ENCODE measurements around the gene PANX1.

The PANX1 gene

GRCh38 chr11:94147433-94147845, 18.8 kb downstream of the PANX1 start:
- no peak for TF ChIP-seq CTCF (IDR thresholded peaks at IDR 0.05; ENCODE audit: low read depth, low read length, missing control alignments)
- no peak overlapping the region for H3K4me3 ChIP-seq (replicated peaks; ENCODE audit: low read depth, low read length)
- no peak for DNase-seq (ENCODE audit: extremely low read depth, low read depth)

GRCh38 chr11:94148189-94148588, 19.5 kb downstream of the PANX1 start:
- H3K4me3 ChIP-seq (replicated peaks; ENCODE audit: low read depth, low read length): no peak overlapping the region
- no peak for DNase-seq (ENCODE audit: extremely low read depth, low read depth)
- TF ChIP-seq CTCF (IDR thresholded peaks at IDR 0.05; ENCODE audit: low read depth, low read length, missing control alignments): no peak

- no peak overlapping the region for H3K4me3 ChIP-seq (replicated peaks; ENCODE audit: low read depth, low read length)
- no peak for TF ChIP-seq CTCF (IDR thresholded peaks at IDR 0.05; ENCODE audit: low read depth, low read length, missing control alignments)
- peak; percentile 38 for DNase-seq (ENCODE audit: extremely low read depth, low read depth)
Measured at GRCh38 chr11:94149431-94150017, 20.9 kb downstream of the PANX1 start.

GRCh38 chr11:94150056-94150455, 21.4 kb downstream of the PANX1 start:
- H3K4me3 ChIP-seq (replicated peaks; ENCODE audit: low read depth, low read length): no peak overlapping the region
- no peak for DNase-seq (ENCODE audit: extremely low read depth, low read depth)
- TF ChIP-seq CTCF (IDR thresholded peaks at IDR 0.05; ENCODE audit: low read depth, low read length, missing control alignments): no peak

GRCh38 chr11:94150704-94151685, 22.4 kb downstream of the PANX1 start:
- no peak for DNase-seq (ENCODE audit: extremely low read depth, low read depth)
- no peak for TF ChIP-seq CTCF (IDR thresholded peaks at IDR 0.05; ENCODE audit: low read depth, low read length, missing control alignments)
- no peak overlapping the region for H3K4me3 ChIP-seq (replicated peaks; ENCODE audit: low read depth, low read length)

GRCh38 chr11:94151903-94152677, 23.4 kb downstream of the PANX1 start:
- 0 out of 2 replicates have a peak overlapping the region, but pooled peaks have one; percentile 9 for H3K4me3 ChIP-seq (replicated peaks; ENCODE audit: low read depth, low read length)
- TF ChIP-seq CTCF (IDR thresholded peaks at IDR 0.05; ENCODE audit: low read depth, low read length, missing control alignments): no peak
- peak; percentile 75 for DNase-seq (ENCODE audit: extremely low read depth, low read depth)
